ENCODE measurements around the gene GINS2. TPM values are rescaled to one million over a fixed set of nuclear protein-coding genes. Genes with fewer than 3 reads are reported as not detected.

GINS2 gene
- total RNA-seq, 1 experiment from 2014 or later = 25.2 TPM

GRCh38 chr16:85657267-85657650 is 31.5 kb downstream of the GINS2 start:
- BruUV-seq (replicated peaks) = no TSS peak
- Mint-ChIP-seq H3K27me3 (ENCODE audit: unreplicated experiment) (no peaks in the 10 kb centered on the region), H3K4me3 (ENCODE audit: low read depth, unreplicated experiment) (no peak overlapping the region), H3K9me3 (ENCODE audit: low read depth, unreplicated experiment) (no peaks in the 10 kb centered on the region), H3K27ac (ENCODE audit: unreplicated experiment) (no peak overlapping the region), H3K36me3 (ENCODE audit: insufficient read depth, unreplicated experiment) (peaks cover 60% of the 10 kb centered on the region), H3K4me1 (ENCODE audit: low read depth, unreplicated experiment) (peaks cover 6% of the 10 kb centered on the region)
- CTCF ChIA-PET = interaction anchor here (0.5 kb wide), 1 partner anchor 49 kb away, joined by 4 read pairs; no protein-coding TSS in a partner anchor
- TF ChIP-seq CTCF (IDR thresholded peaks at IDR 0.05; ENCODE audit: unreplicated experiment) = no peak
- no peak for DNase-seq
- intact Hi-C loops (cut with micrococcal nuclease; ENCODE audit: unreplicated experiment) = no loop called here

GRCh38 chr16:85656351-85657266 is 32.1 kb downstream of the GINS2 start:
- no peak for TF ChIP-seq CTCF (IDR thresholded peaks at IDR 0.05; ENCODE audit: unreplicated experiment)
- Mint-ChIP-seq H3K36me3 (ENCODE audit: insufficient read depth, unreplicated experiment) (peaks cover 66% of the 10 kb centered on the region), H3K27me3 (ENCODE audit: unreplicated experiment) (no peaks in the 10 kb centered on the region), H3K9me3 (ENCODE audit: low read depth, unreplicated experiment) (no peaks in the 10 kb centered on the region), H3K4me1 (ENCODE audit: low read depth, unreplicated experiment) (peaks cover 13% of the 10 kb centered on the region), H3K4me3 (ENCODE audit: low read depth, unreplicated experiment) (no peak overlapping the region), H3K27ac (ENCODE audit: unreplicated experiment) (no peak overlapping the region)
- no TSS peak for BruUV-seq (replicated peaks)
- no peak for DNase-seq
- CTCF ChIA-PET = no interaction called here
- intact Hi-C loops (cut with micrococcal nuclease; ENCODE audit: unreplicated experiment) = no loop called here

- intact Hi-C loops (cut with micrococcal nuclease; ENCODE audit: unreplicated experiment) = no loop called here
- Mint-ChIP-seq H3K4me3 (ENCODE audit: low read depth, unreplicated experiment) (no peak overlapping the region), H3K9me3 (ENCODE audit: low read depth, unreplicated experiment) (no peaks in the 10 kb centered on the region), H3K4me1 (ENCODE audit: low read depth, unreplicated experiment) (peaks cover 13% of the 10 kb centered on the region), H3K27me3 (ENCODE audit: unreplicated experiment) (no peaks in the 10 kb centered on the region), H3K27ac (ENCODE audit: unreplicated experiment) (no peak overlapping the region), H3K36me3 (ENCODE audit: insufficient read depth, unreplicated experiment) (peaks cover 68% of the 10 kb centered on the region)
- no peak for TF ChIP-seq CTCF (IDR thresholded peaks at IDR 0.05; ENCODE audit: unreplicated experiment)
- CTCF ChIA-PET = no interaction called here
- DNase-seq = no peak
- no TSS peak for BruUV-seq (replicated peaks)
These were observed 33.3 kb downstream of the GINS2 start for GRCh38 chr16:85655216-85656129.

GRCh38 chr16:85654251-85655095 is 34.3 kb downstream of the GINS2 start:
- CTCF ChIA-PET = interaction anchor here (0.6 kb wide), 1 partner anchor 35 kb away, joined by 4 read pairs; no protein-coding TSS in a partner anchor
- BruUV-seq (replicated peaks) = no TSS peak
- H3K9me3 Mint-ChIP-seq (ENCODE audit: low read depth, unreplicated experiment) = no peaks in the 10 kb centered on the region
- DNase-seq = no peak
- intact Hi-C loops (cut with micrococcal nuclease; ENCODE audit: unreplicated experiment) = no loop called here
- H3K4me1 Mint-ChIP-seq (ENCODE audit: low read depth, unreplicated experiment) = peaks cover 13% of the 10 kb centered on the region
- no peak overlapping the region for H3K27ac Mint-ChIP-seq (ENCODE audit: unreplicated experiment)
- TF ChIP-seq CTCF (IDR thresholded peaks at IDR 0.05; ENCODE audit: unreplicated experiment) = no peak
- H3K36me3 Mint-ChIP-seq (ENCODE audit: insufficient read depth, unreplicated experiment) = peaks cover 62% of the 10 kb centered on the region
- no peak overlapping the region for H3K4me3 Mint-ChIP-seq (ENCODE audit: low read depth, unreplicated experiment)
- H3K27me3 Mint-ChIP-seq (ENCODE audit: unreplicated experiment) = no peaks in the 10 kb centered on the region

Measured in Calu3 (cell line).